HG03135 (cell line): ENCODE data around the gene KIAA0753.

ENCODE experiments used
- ATAC-seq: cut with Tn5 transposase; IDR thresholded peaks from one replicate; pipeline ENCODE4 v1.9.1; 2021; ENCODE audit warnings: mild to moderate bottlenecking, moderate library complexity; ENCODE audit not compliant: unreplicated experiment

Gene KIAA0753

GRCh38 chr17:6551869-6552531 is 88.5 kb downstream of the KIAA0753 start:
- no peak for ATAC-seq

GRCh38 chr17:6551356-6551755 is 89.2 kb downstream of the KIAA0753 start:
- no peak for ATAC-seq

GRCh38 chr17:6549384-6550036 is 91.0 kb downstream of the KIAA0753 start:
- ATAC-seq: no peak

- no peak for ATAC-seq
Observed at GRCh38 chr17:6548578-6549330, 91.8 kb downstream of the KIAA0753 start.

- no peak for ATAC-seq
Observed at GRCh38 chr17:6548034-6548433, 92.5 kb downstream of the KIAA0753 start.

GRCh38 chr17:6547336-6547735 is 93.2 kb downstream of the KIAA0753 start:
- no peak for ATAC-seq

- no peak for ATAC-seq
Observed at GRCh38 chr17:6546069-6546718, 94.3 kb downstream of the KIAA0753 start.

GRCh38 chr17:6545291-6545690 is 95.2 kb downstream of the KIAA0753 start:
- no peak for ATAC-seq

- ATAC-seq: no peak
Observed at GRCh38 chr17:6544011-6544370, 96.5 kb downstream of the KIAA0753 start.

- ATAC-seq: no peak
Observed at GRCh38 chr17:6543079-6544010, 97.2 kb downstream of the KIAA0753 start.

- ATAC-seq: no peak
Observed at GRCh38 chr17:6542577-6542976, 97.9 kb downstream of the KIAA0753 start.

GRCh38 chr17:6541886-6542285 is 98.6 kb downstream of the KIAA0753 start:
- no peak for ATAC-seq

- no peak for ATAC-seq
Observed at GRCh38 chr17:6539871-6540270, 100.6 kb downstream of the KIAA0753 start.

GRCh38 chr17:6536566-6537065 is 103.9 kb downstream of the KIAA0753 start:
- ATAC-seq: no peak

- ATAC-seq: no peak
Observed at GRCh38 chr17:6536053-6536452, 104.5 kb downstream of the KIAA0753 start.

- ATAC-seq: no peak
Observed at GRCh38 chr17:6534846-6535514, 105.5 kb downstream of the KIAA0753 start.

GRCh38 chr17:6532441-6532885 is 108.0 kb downstream of the KIAA0753 start:
- no peak for ATAC-seq

GRCh38 chr17:6531575-6531974 is 108.9 kb downstream of the KIAA0753 start:
- ATAC-seq: no peak

- no peak for ATAC-seq
Observed at GRCh38 chr17:6530324-6530920, 110.1 kb downstream of the KIAA0753 start.
